ENCODE data around the gene KIF5A. TPM values are rescaled to one million over a fixed set of nuclear protein-coding genes. Genes with fewer than 3 reads are reported as not detected.
"Not testable (repeated sequence)": the region's sequence is repeated elsewhere in the genome, so short reads cannot be mapped to it uniquely, and the experiment has no call there.

Gene KIF5A
- under 1 TPM; 0.60 to 0.86 TPM for total RNA-seq

DNA sequence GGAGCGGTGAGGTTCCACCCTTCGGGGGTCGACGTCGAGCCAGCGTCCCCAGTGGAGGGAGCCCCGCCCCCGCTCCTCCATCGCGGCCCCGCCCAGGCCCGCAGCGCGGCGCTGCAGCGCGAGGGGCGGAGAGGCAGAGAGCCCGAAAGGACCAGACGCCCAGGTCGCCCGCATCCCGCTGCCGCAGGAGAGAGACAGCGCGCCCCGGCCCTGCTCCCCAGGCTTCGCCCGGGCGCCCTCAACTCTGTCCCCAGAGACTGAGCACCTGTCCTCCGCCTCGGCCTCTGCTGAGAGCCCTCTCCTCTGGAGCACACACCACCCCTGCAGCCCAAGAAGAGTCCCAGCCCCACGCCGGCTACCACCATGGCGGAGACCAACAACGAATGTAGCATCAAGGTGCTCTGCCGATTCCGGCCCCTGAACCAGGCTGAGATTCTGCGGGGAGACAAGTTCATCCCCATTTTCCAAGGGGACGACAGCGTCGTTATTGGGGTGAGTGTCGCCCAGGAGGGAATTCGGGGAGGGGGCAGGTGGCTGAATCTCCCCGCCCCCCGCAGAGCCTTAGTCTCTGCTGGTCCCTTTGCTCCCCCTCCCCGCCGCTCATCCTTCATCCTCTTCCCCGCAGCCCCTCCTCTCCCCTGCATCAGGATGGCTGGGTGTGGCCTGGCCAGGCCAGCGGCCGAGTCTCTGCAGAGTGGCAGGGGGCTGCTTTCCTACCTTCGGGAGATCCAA is at the start of gene KIF5A:
KIF5A (plus strand) TSS at position 136 of the 732 bp plus-strand sequence; CDS start at position 364, 228 bp downstream.
- Mint-ChIP-seq H3K9me3 (no peaks in the 10 kb centered on the region), H3K27me3 (ENCODE audit: low read depth) (no peaks in the 10 kb centered on the region), H3K36me3 (ENCODE audit: low read depth) (no peaks in the 10 kb centered on the region), H3K4me3 (peak within 1 kb of the TSS; percentile 72), H3K4me1 (ENCODE audit: low read depth) (peaks cover 36% of the 10 kb centered on the region), H3K27ac (no peak within 1 kb of the TSS)
- DNase-seq, result peak; percentile 63
- intact Hi-C loops (cut with micrococcal nuclease), result loop anchor here (10.0 kb wide), 1 partner anchor 345 kb away; no protein-coding TSS in a partner anchor
- CTCF ChIA-PET, result no interaction called here

GRCh38 chr12:57500213-57500612 is 49.6 kb upstream of the KIF5A start:
- H3K9me3 Mint-ChIP-seq, result no peaks in the 10 kb centered on the region
- intact Hi-C loops (cut with micrococcal nuclease), result no loop called here
- peaks cover 75% of the 10 kb centered on the region for H3K36me3 Mint-ChIP-seq (ENCODE audit: low read depth)
- peaks cover 10% of the 10 kb centered on the region for H3K4me1 Mint-ChIP-seq (ENCODE audit: low read depth)
- CTCF ChIA-PET, result no interaction called here
- no peaks in the 10 kb centered on the region for H3K27me3 Mint-ChIP-seq (ENCODE audit: low read depth)
- H3K4me3 Mint-ChIP-seq, result no peak overlapping the region
- DNase-seq, result no peak
- no peak overlapping the region for H3K27ac Mint-ChIP-seq

DNA sequence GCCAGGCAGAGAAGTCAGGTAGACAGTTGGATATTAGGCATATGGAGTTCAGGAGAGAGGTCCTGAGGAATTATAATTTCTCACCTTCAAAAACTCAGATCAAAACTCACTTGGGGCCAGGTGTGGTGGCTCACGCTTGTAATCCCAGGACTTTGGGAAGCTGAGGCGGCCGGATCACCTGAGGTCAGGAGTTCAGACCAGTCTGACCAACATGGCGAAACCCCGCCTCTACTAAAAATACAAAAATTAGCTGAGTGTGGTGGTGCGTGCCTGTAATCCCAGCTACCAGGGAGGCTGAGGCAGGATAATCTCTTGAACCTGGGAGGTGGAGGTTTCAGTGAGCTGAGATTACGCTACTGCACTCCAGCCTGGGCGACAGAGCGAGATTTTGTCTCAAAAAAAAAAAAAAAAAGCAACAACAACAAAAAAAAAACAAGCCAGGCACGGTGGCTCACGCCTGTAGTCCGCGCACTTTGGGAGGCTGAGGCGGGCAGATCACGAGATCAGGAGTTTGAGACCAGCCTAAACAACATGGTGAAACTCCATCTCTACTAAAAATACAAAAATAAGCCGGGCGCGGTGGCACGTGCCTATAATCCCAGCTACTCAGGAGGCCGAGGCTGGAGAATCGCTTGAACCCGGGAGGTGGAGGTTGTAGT is 47.4 kb upstream of the KIF5A start:
- H3K4me3 Mint-ChIP-seq; DNase-seq; H3K27me3 Mint-ChIP-seq (ENCODE audit: low read depth); H3K4me1 Mint-ChIP-seq (ENCODE audit: low read depth); H3K27ac Mint-ChIP-seq; intact Hi-C loops (cut with micrococcal nuclease); H3K9me3 Mint-ChIP-seq: not testable (repeated sequence)
- CTCF ChIA-PET, result interaction anchor here (0.6 to 0.8 kb wide), 2 partner anchors 31 to 402 kb away, joined by 3 to 4 read pairs; no protein-coding TSS in a partner anchor
- peaks cover 67% of the 10 kb centered on the region for H3K36me3 Mint-ChIP-seq (ENCODE audit: low read depth)

GRCh38 chr12:57506541-57506940 is 43.3 kb upstream of the KIF5A start:
- H3K9me3 Mint-ChIP-seq; H3K4me3 Mint-ChIP-seq; DNase-seq; H3K4me1 Mint-ChIP-seq (ENCODE audit: low read depth); H3K27me3 Mint-ChIP-seq (ENCODE audit: low read depth); intact Hi-C loops (cut with micrococcal nuclease); H3K27ac Mint-ChIP-seq: not testable (repeated sequence)
- peaks cover 52% of the 10 kb centered on the region for H3K36me3 Mint-ChIP-seq (ENCODE audit: low read depth)
- CTCF ChIA-PET, result interaction anchor here (1.6 kb wide), 1 partner anchor 31 kb away, joined by 3 read pairs; no protein-coding TSS in a partner anchor

- intact Hi-C loops (cut with micrococcal nuclease); H3K4me3 Mint-ChIP-seq; CTCF ChIA-PET; DNase-seq; H3K9me3 Mint-ChIP-seq; H3K27me3 Mint-ChIP-seq (ENCODE audit: low read depth); H3K4me1 Mint-ChIP-seq (ENCODE audit: low read depth); H3K27ac Mint-ChIP-seq: not testable (repeated sequence)
- H3K36me3 Mint-ChIP-seq (ENCODE audit: low read depth), result peaks cover 56% of the 10 kb centered on the region
Measured at GRCh38 chr12:57507796-57508195, 42.0 kb upstream of the KIF5A start.

- intact Hi-C loops (cut with micrococcal nuclease), result no loop called here
- H3K9me3 Mint-ChIP-seq, result no peaks in the 10 kb centered on the region
- DNase-seq, result no peak
- H3K27me3 Mint-ChIP-seq (ENCODE audit: low read depth), result no peaks in the 10 kb centered on the region
- H3K4me3 Mint-ChIP-seq, result no peak overlapping the region
- no peak overlapping the region for H3K27ac Mint-ChIP-seq
- H3K4me1 Mint-ChIP-seq (ENCODE audit: low read depth), result peaks cover 4% of the 10 kb centered on the region
- H3K36me3 Mint-ChIP-seq (ENCODE audit: low read depth), result peaks cover 61% of the 10 kb centered on the region
- CTCF ChIA-PET, result interaction anchor here (1.7 kb wide), 1 partner anchor 55 kb away, joined by 5 read pairs; no protein-coding TSS in a partner anchor
Measured at GRCh38 chr12:57511161-57511560, 38.7 kb upstream of the KIF5A start.

GRCh38 chr12:57511588-57512325 is 38.1 kb upstream of the KIF5A start:
- CTCF ChIA-PET, result interaction anchor here (1.1 to 1.8 kb wide), 3 partner anchors 22 to 56 kb away, joined by 3 to 5 read pairs (median 5); no protein-coding TSS in a partner anchor
- Mint-ChIP-seq H3K4me3 (no peak overlapping the region), H3K4me1 (ENCODE audit: low read depth) (peaks cover 7% of the 10 kb centered on the region), H3K27ac (peak overlapping the region; percentile 69), H3K36me3 (ENCODE audit: low read depth) (peaks cover 62% of the 10 kb centered on the region), H3K27me3 (ENCODE audit: low read depth) (no peaks in the 10 kb centered on the region), H3K9me3 (no peaks in the 10 kb centered on the region)
- intact Hi-C loops (cut with micrococcal nuclease), result no loop called here
- no peak for DNase-seq

GRCh38 chr12:57512665-57513064 is 37.2 kb upstream of the KIF5A start:
- no peaks in the 10 kb centered on the region for H3K9me3 Mint-ChIP-seq
- CTCF ChIA-PET, result interaction anchor here (0.6 to 1.8 kb wide), 4 partner anchors 22 to 236 kb away, joined by 3 to 5 read pairs (median 4); no protein-coding TSS in a partner anchor
- no peak overlapping the region for H3K4me3 Mint-ChIP-seq
- intact Hi-C loops (cut with micrococcal nuclease), result no loop called here
- H3K27ac Mint-ChIP-seq, result peak overlapping the region; percentile 55
- H3K36me3 Mint-ChIP-seq (ENCODE audit: low read depth), result peaks cover 71% of the 10 kb centered on the region
- H3K27me3 Mint-ChIP-seq (ENCODE audit: low read depth), result no peaks in the 10 kb centered on the region
- peaks cover 16% of the 10 kb centered on the region for H3K4me1 Mint-ChIP-seq (ENCODE audit: low read depth)
- DNase-seq, result no peak

DNA sequence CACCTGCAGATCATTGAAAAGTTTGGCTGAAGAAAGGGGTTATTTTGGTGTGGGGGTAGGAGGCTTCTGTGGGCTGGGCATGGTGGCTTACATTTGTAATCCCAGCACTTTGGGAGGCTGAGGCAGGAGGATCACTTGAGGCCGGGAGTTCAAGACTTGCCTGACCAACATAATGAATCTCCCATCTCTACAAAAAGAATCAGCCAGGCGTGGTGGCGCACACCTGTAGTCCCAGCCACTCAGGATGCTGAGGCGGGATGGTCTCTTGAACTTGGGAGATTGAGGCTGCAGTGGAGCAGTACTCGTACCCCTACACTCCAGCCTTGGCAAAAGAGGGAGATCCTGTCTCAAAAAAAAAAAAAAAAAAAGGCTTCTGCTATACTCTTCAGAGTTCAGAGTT is 36.6 kb upstream of the KIF5A start:
- Mint-ChIP-seq H3K27me3 (ENCODE audit: low read depth) (no peaks in the 10 kb centered on the region), H3K36me3 (ENCODE audit: low read depth) (peaks cover 71% of the 10 kb centered on the region), H3K27ac (peak overlapping the region; percentile 55), H3K4me3 (no peak overlapping the region), H3K9me3 (no peaks in the 10 kb centered on the region), H3K4me1 (ENCODE audit: low read depth) (peaks cover 22% of the 10 kb centered on the region)
- CTCF ChIA-PET, result interaction anchor here (1.8 kb wide), 1 partner anchor 37 kb away, joined by 5 read pairs; no protein-coding TSS in a partner anchor
- intact Hi-C loops (cut with micrococcal nuclease), result no loop called here
- DNase-seq, result no peak

DNA sequence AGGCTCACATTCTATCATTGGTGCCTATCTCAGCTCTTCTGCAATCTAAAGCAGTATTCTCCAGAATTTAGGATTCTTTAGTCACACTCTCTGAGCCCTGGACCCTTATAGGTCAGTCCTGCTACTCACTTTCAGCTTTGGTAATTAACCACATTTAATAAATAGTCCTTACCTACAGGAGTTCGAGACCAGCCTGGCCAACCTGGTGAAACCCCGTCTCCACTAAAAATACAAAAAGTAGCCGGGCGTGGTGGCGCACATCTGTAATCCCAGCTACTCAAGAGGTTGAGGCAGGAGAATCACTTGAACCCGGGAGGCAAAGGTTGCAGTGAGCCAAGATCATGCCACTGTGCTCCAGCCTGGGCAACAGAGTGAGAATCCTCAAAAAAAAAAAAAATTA is 36.2 kb upstream of the KIF5A start:
- H3K4me3 Mint-ChIP-seq; H3K9me3 Mint-ChIP-seq; intact Hi-C loops (cut with micrococcal nuclease); H3K27me3 Mint-ChIP-seq (ENCODE audit: low read depth); DNase-seq: not testable (repeated sequence)
- CTCF ChIA-PET, result interaction anchor here (1.8 kb wide), 1 partner anchor 37 kb away, joined by 5 read pairs; no protein-coding TSS in a partner anchor
- peak overlapping the region; percentile 55 for H3K27ac Mint-ChIP-seq
- H3K36me3 Mint-ChIP-seq (ENCODE audit: low read depth), result peaks cover 70% of the 10 kb centered on the region
- peaks cover 27% of the 10 kb centered on the region for H3K4me1 Mint-ChIP-seq (ENCODE audit: low read depth)

DNA sequence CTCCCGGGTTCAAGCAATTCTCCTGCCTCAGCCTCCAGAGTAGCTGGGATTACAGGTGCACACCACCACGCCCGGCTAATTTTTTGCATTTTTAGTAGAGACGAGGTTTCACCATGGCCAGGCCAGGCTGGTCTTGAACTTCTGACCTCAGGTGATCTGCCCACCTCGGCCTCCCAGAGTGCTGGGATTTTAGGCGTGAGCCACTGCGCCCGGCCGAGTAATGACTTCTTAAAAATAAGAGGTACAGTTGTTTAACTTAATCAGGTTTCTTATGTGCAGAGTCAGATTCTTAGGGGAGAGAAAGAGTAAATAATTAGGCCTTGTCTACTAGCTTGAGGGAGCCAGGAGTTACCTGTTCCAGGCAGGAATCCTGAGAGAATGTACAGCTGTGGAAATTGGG is 35.6 kb upstream of the KIF5A start:
- H3K27me3 Mint-ChIP-seq (ENCODE audit: low read depth); DNase-seq; intact Hi-C loops (cut with micrococcal nuclease); H3K9me3 Mint-ChIP-seq; H3K4me3 Mint-ChIP-seq: not testable (repeated sequence)
- CTCF ChIA-PET, result interaction anchor here (0.7 to 1.6 kb wide), 2 partner anchors 38 to 55 kb away, joined by 4 read pairs; no protein-coding TSS in a partner anchor
- Mint-ChIP-seq H3K36me3 (ENCODE audit: low read depth) (peaks cover 72% of the 10 kb centered on the region), H3K4me1 (ENCODE audit: low read depth) (peaks cover 32% of the 10 kb centered on the region), H3K27ac (peak overlapping the region; percentile 6)
